IMR-90 (cell line): Measurements from ENCODE around the gene ZNF512B. TPM values are rescaled to one million over a fixed set of nuclear protein-coding genes. Genes with fewer than 3 reads are reported as not detected.

Source experiments
- ATAC-seq: fragments of 200-7000 bp; cut with Tn5 transposase; 2 replicates; pipeline ENCODE4 v1.9.1; 2020; ENCODE audit warnings: low read depth, mild to moderate bottlenecking, moderate library complexity
- BruUV-seq: library from RNA; stranded (reverse); fragments of 400-500 nt; replicated peaks from 2 replicates; lab custom pipeline; 2021; lab: Mats Ljungman, UMichigan
- CTCF ChIA-PET: fragments of 300-600 bp; formaldehyde crosslinking; extraction: SDS; loops from one replicate; lab custom pipeline; 2021; ENCODE audit warnings: antibody characterized with exemption; lab: Yijun Ruan, JAX
- POLR2A ChIA-PET: fragments of 300-600 bp; sonication (Branson Sonifier 250); formaldehyde crosslinking; loops from one replicate; lab custom pipeline; 2022; ENCODE audit warnings: antibody characterized with exemption; ENCODE audit not compliant: unreplicated experiment; lab: Charles Lee
- DNase-seq: peaks from one replicate; pipeline ENCODE4 v3.0.0; 2013
- H2AFZ ChIP-seq: replicated peaks from 2 replicates; pipeline ENCODE3; 2013; ENCODE audit warnings: low read length, mild to moderate bottlenecking; ENCODE audit not compliant: poor library complexity
- H2AK5ac ChIP-seq: 2 replicates; pipeline ENCODE4 v1.6.1; 2013; ENCODE audit warnings: low read depth, low read length, inconsistent platforms
- H2AK9ac ChIP-seq: replicated peaks from 2 replicates; pipeline ENCODE3; 2013; ENCODE audit warnings: mild to moderate bottlenecking, low read depth, low read length, moderate library complexity; ENCODE audit not compliant: poor library complexity
- H2BK120ac ChIP-seq: 2 replicates; pipeline ENCODE4 v1.6.1; 2013; ENCODE audit warnings: low read depth, low read length, inconsistent platforms
- H2BK15ac ChIP-seq: 3 replicates; pipeline ENCODE4 v1.6.1; 2013; ENCODE audit warnings: low read depth, low read length, inconsistent platforms
- H2BK20ac ChIP-seq: 2 replicates; pipeline ENCODE4 v1.6.1; 2013; ENCODE audit warnings: low read depth, mild to moderate bottlenecking, inconsistent platforms, low read length, moderate library complexity
- H2BK5ac ChIP-seq: 2 replicates; pipeline ENCODE4 v1.6.1; 2013; ENCODE audit warnings: mild to moderate bottlenecking, low read depth, low read length, inconsistent platforms; ENCODE audit not compliant: poor library complexity, severe bottlenecking
- H3K14ac ChIP-seq: replicated peaks from 2 replicates; pipeline ENCODE4 v1.6.1; 2013; ENCODE audit warnings: low read depth, low read length, inconsistent platforms
- H3K18ac ChIP-seq: 2 replicates; pipeline ENCODE4 v1.6.1; 2013; ENCODE audit warnings: low read depth, low read length, control low read depth
- H3K23ac ChIP-seq: 2 replicates; pipeline ENCODE4 v1.6.1; 2013; ENCODE audit warnings: low read depth, low read length, inconsistent platforms
- H3K27ac ChIP-seq: 2 replicates; pipeline ENCODE4 v1.5.1; 2013; ENCODE audit warnings: mild to moderate bottlenecking, control low read depth, low read length; ENCODE audit not compliant: insufficient read depth
- H3K27me3 ChIP-seq: 2 replicates; pipeline ENCODE4 v1.6.1; 2013; ENCODE audit warnings: low read length; ENCODE audit not compliant: control insufficient read depth, insufficient read depth
- H3K36me3 ChIP-seq: 2 replicates; pipeline ENCODE4 v1.6.1; 2013; ENCODE audit warnings: low read length, mixed read lengths; ENCODE audit not compliant: control insufficient read depth, insufficient read depth
- H3K4ac ChIP-seq: 2 replicates; pipeline ENCODE4 v1.6.1; 2013; ENCODE audit warnings: low read depth, low read length, inconsistent platforms
- H3K4me1 ChIP-seq: 2 replicates; pipeline ENCODE4 v1.6.1; 2013; ENCODE audit warnings: low read length, mixed read lengths; ENCODE audit not compliant: control insufficient read depth, insufficient read depth
- H3K4me2 ChIP-seq: 2 replicates; pipeline ENCODE4 v1.6.1; 2013; ENCODE audit warnings: low read depth, mild to moderate bottlenecking, control low read depth, low read length, moderate library complexity
- H3K4me3 ChIP-seq: 2 replicates; pipeline ENCODE4 v1.5.1; 2013; ENCODE audit warnings: low read depth, mild to moderate bottlenecking, control low read depth, low read length, moderate library complexity; ENCODE audit not compliant: insufficient read depth
- H3K56ac ChIP-seq: 2 replicates; pipeline ENCODE4 v1.6.1; 2013; ENCODE audit warnings: low read length, inconsistent platforms; ENCODE audit not compliant: insufficient read depth; ENCODE audit errors: extremely low read depth
- H3K79me1 ChIP-seq, 2 experiments: 2 replicates each; pipeline ENCODE4 v1.6.1; 2013; ENCODE audit warnings: low read length in 2 of 2, inconsistent platforms in 1 of 2, low read depth in 1 of 2
- H3K9ac ChIP-seq: 2 replicates; pipeline ENCODE4 v1.6.1; 2013; ENCODE audit warnings: low read depth, low read length, control low read depth
- H3K9me1 ChIP-seq: 2 replicates; pipeline ENCODE4 v1.6.1; 2013; ENCODE audit warnings: low read length, inconsistent platforms; ENCODE audit not compliant: insufficient read depth
- H3K9me3 ChIP-seq: 2 replicates; pipeline ENCODE4 v1.6.1; 2013; ENCODE audit warnings: low read length; ENCODE audit not compliant: control insufficient read depth, insufficient read depth
- H4K20me1 ChIP-seq: 2 replicates; pipeline ENCODE4 v1.6.1; 2013; ENCODE audit warnings: low read length, inconsistent platforms; ENCODE audit not compliant: insufficient read depth
- H4K5ac ChIP-seq: 2 replicates; pipeline ENCODE4 v1.6.1; 2013; ENCODE audit warnings: mild to moderate bottlenecking, low read depth, low read length, control low read depth
- H4K8ac ChIP-seq, 2 experiments: 2 replicates each; pipeline ENCODE4 v1.6.1; 2013; ENCODE audit warnings: low read depth in 2 of 2, low read length in 2 of 2, control low read depth in 1 of 2, inconsistent platforms in 1 of 2
- H4K91ac ChIP-seq: 2 replicates; pipeline ENCODE4 v1.6.1; 2013; ENCODE audit warnings: low read depth, low read length, inconsistent platforms; ENCODE audit not compliant: insufficient read depth
- ELK1 ChIP-seq: fragments of 150-350 bp; IDR thresholded peaks from 2 replicates; pipeline ENCODE4 v1.6.1; 2016; ENCODE audit warnings: low read depth, mild to moderate bottlenecking, low read length, moderate library complexity, borderline replicate concordance
- MAZ ChIP-seq: IDR thresholded peaks from 2 replicates; pipeline ENCODE4 v1.6.1; 2012; ENCODE audit warnings: low read depth, mild to moderate bottlenecking, low read length, improper control_type of control experiment, moderate library complexity, borderline replicate concordance
- WGBS, 2 experiments: methylation state at CpG; one replicate each; pipeline versions ENCODE4 v1.1.5 to v1.1.7; 2013; ENCODE audit warnings: missing lambda C conversion rate in 2 of 2; ENCODE audit not compliant: insufficient read length in 1 of 2; ENCODE audit errors: extremely low coverage in 2 of 2; 5-methylcytosine and 5-hydroxymethylcytosine counted together
- dilution Hi-C: fragments of 300-500 bp; cut with HindIII; formaldehyde crosslinking; loops from one replicate; pipeline ENCODE4 v1.14.3; 2018; ENCODE audit warnings: low sequenced_read_pairs; ENCODE audit not compliant: unreplicated experiment
- in situ Hi-C: fragments of 300-500 bp; cut with MboI; formaldehyde crosslinking; loops from 3 replicates; pipeline ENCODE4 v1.14.3; 2019; ENCODE audit warnings: low sequenced_read_pairs, inconsistent platforms, mixed read lengths
- intact Hi-C: fragments of 100-400 bp; cut with micrococcal nuclease; formaldehyde crosslinking; loops from 2 replicates; pipeline ENCODE4 v1.10.0; 2022
- polyA plus RNA-seq, 3 experiments: library from polyadenylated mRNA; depleted of rRNA; stranded (reverse); fragments of >200 nt; gene quantifications; 2 replicates each; pipeline ENCODE4 v1.2.3, GENCODE V29; 2012; ENCODE audit warnings: low replicate concordance in 1 of 3
- total RNA-seq: library from RNA; depleted of rRNA; stranded (reverse); fragments of >200 nt; gene quantifications from 2 replicates; pipeline ENCODE4 v1.2.3, GENCODE V29; 2012

The ZNF512B gene
- total and polyA plus RNA-seq, 2 of the 4 experiments (the other 2 are of a cell fraction), result 6.5 to 15.6 TPM

- ChIA-PET CTCF (interaction anchor here (0.6 to 1.2 kb wide), 2 partner anchors 16 to 98 kb away, joined by 3 read pairs; no protein-coding TSS in a partner anchor), POLR2A (interaction anchor here (0.7 kb wide), 1 partner anchor 11 kb away, joined by 3 read pairs; no protein-coding TSS in a partner anchor)
- no peak overlapping the region for H3K56ac ChIP-seq
- no peak overlapping the region for H3K23ac ChIP-seq
- DNase-seq (peak; percentile 49), ATAC-seq (peak; percentile 57)
- peak overlapping the region; percentile 96 for H2AK9ac ChIP-seq
- H2AK5ac ChIP-seq, result peak overlapping the region; percentile 88; the same call in 1 of the 2 replicates
- no TSS peak for BruUV-seq
- no peak overlapping the region for H2BK5ac ChIP-seq
- peak overlapping the region; percentile 72 for H3K4me2 ChIP-seq
- peaks cover 3 to 33% of the 10 kb centered on the region in 2 experiments; a peak in 2 of 4 replicates for H3K79me1 ChIP-seq
- H3K27me3 ChIP-seq, result no peaks in the 10 kb centered on the region
- no peak overlapping the region; the same call in none of the 2 replicates for H3K14ac ChIP-seq
- no peak overlapping the region for H3K18ac ChIP-seq
- in situ Hi-C loops, result no loop called here
- peak overlapping the region; percentile 78 for H2AFZ ChIP-seq
- H2BK15ac ChIP-seq, result no peak overlapping the region
- H2BK120ac ChIP-seq, result no peak overlapping the region
- H3K4me1 ChIP-seq, result peaks cover 16% of the 10 kb centered on the region
- 0 out of 2 replicates have a peak overlapping the region, but pooled peaks have one; percentile 56 for H3K4ac ChIP-seq
- H3K9me3 ChIP-seq, result no peaks in the 10 kb centered on the region
- no peak overlapping the region for H2BK20ac ChIP-seq
- H3K9me1 ChIP-seq, result peaks cover 12% of the 10 kb centered on the region
- peaks cover 28% of the 10 kb centered on the region; the same call in 1 of the 2 replicates for H3K36me3 ChIP-seq
- intact Hi-C loops, result loop anchor here (5.0 kb wide), 1 partner anchor 420 kb away; the partner anchor contains the start of gene PTK6
- dilution Hi-C loops, result no loop called here
- H3K9ac ChIP-seq, result no peak overlapping the region
- H3K4me3 ChIP-seq, result peak overlapping the region; percentile 37
- TF ChIP-seq ELK1, result no peak
- peak; percentile 45; the same call in 1 of the 2 replicates for TF ChIP-seq MAZ
- H4K5ac ChIP-seq, result no peak overlapping the region
- 0 out of 2 replicates have a peak overlapping the region, but pooled peaks have one; percentile 32 for H4K91ac ChIP-seq
- H4K20me1 ChIP-seq, result peaks cover 23% of the 10 kb centered on the region
- peak overlapping the region; percentile 19 for H3K27ac ChIP-seq
- peak overlapping the region in 1 of 2 experiments; percentile 57 for H4K8ac ChIP-seq
- 0% methylated on average over 9 of the region's 28 CpGs; no CpG with 5 or more reads in 1 of the 2 experiments for WGBS, 2 experiments
These were observed 12.6 kb downstream of the ZNF512B start for GRCh38 chr20:63957004-63957689.
